ENCODE results near the gene DYNC1I1.

DYNC1I1 gene

GRCh38 chr7:95772298-95772770, at the start of gene DYNC1I1:
TSS of gene DYNC1I1 (plus strand) at chr7:95772554. CDS start at chr7:95804730, 32,176 bp downstream.
- H3K9me3 ChIP-seq (ENCODE audit: control insufficient read depth, low read depth, low read length) = no peaks in the 10 kb centered on the region
- H3K4me3 ChIP-seq (ENCODE audit: low read length) = peak within 1 kb of the TSS; percentile 71
- peaks cover 37% of the 10 kb centered on the region for H3K27me3 ChIP-seq (ENCODE audit: control insufficient read depth, insufficient read depth, low read length)
- H3K27ac ChIP-seq (ENCODE audit: low read length) = no peak within 1 kb of the TSS
- no peak within 1 kb of the TSS for H3K9ac ChIP-seq (ENCODE audit: low read length)
- peaks cover 15% of the 10 kb centered on the region for H3K4me1 ChIP-seq (ENCODE audit: control insufficient read depth, low read depth, low read length)
- no peaks in the 10 kb centered on the region for H3K36me3 ChIP-seq (ENCODE audit: control insufficient read depth, low read depth, low read length)

- Histone ChIP-seq H3K9me3 (ENCODE audit: control insufficient read depth, low read depth, low read length) (no peaks in the 10 kb centered on the region), H3K27me3 (ENCODE audit: control insufficient read depth, insufficient read depth, low read length) (no peaks in the 10 kb centered on the region), H3K27ac (ENCODE audit: low read length) (no peak overlapping the region), H3K36me3 (ENCODE audit: control insufficient read depth, low read depth, low read length) (no peaks in the 10 kb centered on the region), H3K4me3 (ENCODE audit: low read length) (no peak overlapping the region), H3K9ac (ENCODE audit: low read length) (no peak overlapping the region), H3K4me1 (ENCODE audit: control insufficient read depth, low read depth, low read length) (no peaks in the 10 kb centered on the region)
These were observed 48.7 kb upstream of the DYNC1I1 start for GRCh38 chr7:95723583-95724180.

DNA sequence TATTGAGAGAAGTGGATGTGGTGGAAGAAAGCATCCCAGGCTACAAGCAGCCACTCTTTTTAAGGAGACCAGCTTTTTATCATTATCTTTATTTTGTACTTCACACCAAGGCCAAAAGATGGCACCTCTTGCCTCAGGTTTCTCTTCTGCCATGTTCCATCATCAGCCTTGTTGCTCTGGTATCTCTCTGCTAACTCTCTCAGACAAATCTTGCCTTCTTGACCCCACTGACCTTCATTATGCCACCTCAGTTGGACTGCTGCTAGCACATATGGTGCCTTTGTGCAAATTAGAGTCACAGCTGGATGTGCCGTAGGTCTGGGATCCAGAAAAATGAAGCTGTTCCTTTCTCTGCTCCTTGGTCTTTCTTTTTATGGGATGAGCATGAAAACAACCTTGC, 47.1 kb upstream of the DYNC1I1 start:
- no peaks in the 10 kb centered on the region for H3K36me3 ChIP-seq (ENCODE audit: control insufficient read depth, low read depth, low read length)
- no peaks in the 10 kb centered on the region for H3K4me1 ChIP-seq (ENCODE audit: control insufficient read depth, low read depth, low read length)

DNA sequence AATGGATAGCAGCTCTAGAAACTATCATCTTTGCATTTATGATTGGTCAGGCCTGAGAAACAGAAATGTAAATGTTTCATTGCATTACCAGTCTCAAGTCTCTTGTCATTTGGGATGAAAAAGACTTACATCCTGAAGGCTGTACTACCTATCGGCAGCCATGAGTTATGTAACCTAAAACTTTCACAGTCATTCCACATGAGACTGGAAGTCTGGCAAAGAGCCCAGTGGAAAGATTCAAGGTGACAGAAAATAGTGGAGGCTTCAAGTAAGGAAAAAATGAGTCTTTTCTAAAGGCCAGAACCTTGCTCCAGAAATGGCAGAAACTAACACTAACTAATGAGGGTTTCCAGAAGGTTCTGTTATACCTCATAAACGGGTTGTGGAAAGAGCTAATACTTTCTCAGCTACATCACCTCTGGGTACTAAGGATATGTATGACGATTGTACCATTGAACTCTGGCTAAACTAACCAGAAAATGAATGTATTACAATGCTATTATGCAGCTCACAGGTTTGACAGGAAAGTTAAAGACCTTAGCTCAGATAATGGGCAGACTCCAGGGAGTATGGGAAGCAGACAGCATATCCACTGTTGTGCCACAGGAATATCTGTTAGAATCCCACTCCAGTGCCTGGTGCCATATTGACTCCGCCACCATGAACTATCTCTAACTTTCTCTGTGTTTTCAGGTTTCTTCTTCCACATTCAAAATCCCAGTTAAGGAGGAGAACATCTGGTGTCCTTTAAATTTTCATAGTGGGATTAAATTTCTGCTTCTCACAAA, 41.7 kb upstream of the DYNC1I1 start:
- Histone ChIP-seq H3K36me3 (ENCODE audit: control insufficient read depth, low read depth, low read length) (no peaks in the 10 kb centered on the region), H3K27me3 (ENCODE audit: control insufficient read depth, insufficient read depth, low read length) (no peaks in the 10 kb centered on the region), H3K27ac (ENCODE audit: low read length) (no peak overlapping the region), H3K4me3 (ENCODE audit: low read length) (no peak overlapping the region), H3K9ac (ENCODE audit: low read length) (no peak overlapping the region), H3K9me3 (ENCODE audit: control insufficient read depth, low read depth, low read length) (no peaks in the 10 kb centered on the region), H3K4me1 (ENCODE audit: control insufficient read depth, low read depth, low read length) (no peaks in the 10 kb centered on the region)

More for the DNA sequence above, 47.1 kb upstream of the DYNC1I1 start:
- Histone ChIP-seq H3K4me3 (ENCODE audit: low read length) (no peak overlapping the region), H3K9me3 (ENCODE audit: control insufficient read depth, low read depth, low read length) (no peaks in the 10 kb centered on the region), H3K9ac (ENCODE audit: low read length) (no peak overlapping the region), H3K27me3 (ENCODE audit: control insufficient read depth, insufficient read depth, low read length) (no peaks in the 10 kb centered on the region), H3K27ac (ENCODE audit: low read length) (no peak overlapping the region)

DNA sequence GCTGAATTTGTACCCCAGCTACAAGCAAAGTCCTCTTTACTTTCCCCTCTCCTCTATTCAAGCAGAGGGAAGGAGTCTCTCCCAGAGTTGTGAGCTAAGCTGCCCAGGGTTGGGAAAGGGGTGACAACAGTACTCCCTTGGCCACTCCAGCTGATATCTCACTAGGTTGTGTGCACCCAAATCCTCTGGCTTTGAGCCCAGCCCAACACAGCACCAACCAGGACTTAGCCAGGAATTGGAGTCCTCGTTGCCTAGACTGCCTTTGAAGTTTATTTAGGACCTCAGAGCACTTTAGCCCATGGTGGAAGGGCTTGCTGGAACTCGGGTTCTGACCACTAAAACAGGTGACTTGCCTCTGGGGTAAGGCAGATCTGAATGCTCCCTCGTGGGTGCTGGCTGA, 35.7 kb upstream of the DYNC1I1 start:
- no peaks in the 10 kb centered on the region for H3K9me3 ChIP-seq (ENCODE audit: control insufficient read depth, low read depth, low read length)
- H3K4me3 ChIP-seq (ENCODE audit: low read length) = no peak overlapping the region
- no peak overlapping the region for H3K27ac ChIP-seq (ENCODE audit: low read length)
- H3K27me3 ChIP-seq (ENCODE audit: control insufficient read depth, insufficient read depth, low read length) = no peaks in the 10 kb centered on the region
- H3K9ac ChIP-seq (ENCODE audit: low read length) = no peak overlapping the region
- no peaks in the 10 kb centered on the region for H3K36me3 ChIP-seq (ENCODE audit: control insufficient read depth, low read depth, low read length)
- no peaks in the 10 kb centered on the region for H3K4me1 ChIP-seq (ENCODE audit: control insufficient read depth, low read depth, low read length)

- no peak overlapping the region for H3K27ac ChIP-seq (ENCODE audit: low read length)
- no peaks in the 10 kb centered on the region for H3K4me1 ChIP-seq (ENCODE audit: control insufficient read depth, low read depth, low read length)
- no peaks in the 10 kb centered on the region for H3K36me3 ChIP-seq (ENCODE audit: control insufficient read depth, low read depth, low read length)
- H3K9ac ChIP-seq (ENCODE audit: low read length) = no peak overlapping the region
- no peaks in the 10 kb centered on the region for H3K27me3 ChIP-seq (ENCODE audit: control insufficient read depth, insufficient read depth, low read length)
- no peaks in the 10 kb centered on the region for H3K9me3 ChIP-seq (ENCODE audit: control insufficient read depth, low read depth, low read length)
- H3K4me3 ChIP-seq (ENCODE audit: low read length) = no peak overlapping the region
These were observed 34.4 kb upstream of the DYNC1I1 start for GRCh38 chr7:95737828-95738505.

- H3K9ac ChIP-seq (ENCODE audit: low read length) = no peak overlapping the region
- no peaks in the 10 kb centered on the region for H3K9me3 ChIP-seq (ENCODE audit: control insufficient read depth, low read depth, low read length)
- no peaks in the 10 kb centered on the region for H3K4me1 ChIP-seq (ENCODE audit: control insufficient read depth, low read depth, low read length)
- H3K27ac ChIP-seq (ENCODE audit: low read length) = no peak overlapping the region
- no peaks in the 10 kb centered on the region for H3K36me3 ChIP-seq (ENCODE audit: control insufficient read depth, low read depth, low read length)
- no peak overlapping the region for H3K4me3 ChIP-seq (ENCODE audit: low read length)
- no peaks in the 10 kb centered on the region for H3K27me3 ChIP-seq (ENCODE audit: control insufficient read depth, insufficient read depth, low read length)
These were observed 23.3 kb upstream of the DYNC1I1 start for GRCh38 chr7:95749044-95749443.

DNA sequence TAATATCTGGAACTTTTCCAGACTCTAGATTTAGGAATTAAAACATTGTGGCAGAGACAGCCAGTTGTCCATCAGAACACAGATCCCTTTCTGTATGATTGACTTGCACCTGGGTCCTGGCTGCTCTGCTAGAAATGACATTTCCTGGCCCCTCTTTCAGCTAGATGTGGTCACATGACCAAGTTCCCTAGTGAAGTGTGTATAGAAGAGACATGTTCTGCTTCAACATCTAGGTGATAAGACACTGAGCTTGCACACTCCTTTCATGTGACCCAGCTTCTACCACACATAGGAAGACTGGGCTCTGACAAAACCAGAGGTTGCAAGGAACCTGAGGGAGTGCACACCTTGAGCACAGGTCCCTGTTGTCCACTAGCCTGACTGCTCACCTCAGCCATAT, 22.8 kb upstream of the DYNC1I1 start:
- no peak overlapping the region for H3K4me3 ChIP-seq (ENCODE audit: low read length)
- no peak overlapping the region for H3K9ac ChIP-seq (ENCODE audit: low read length)
- no peaks in the 10 kb centered on the region for H3K36me3 ChIP-seq (ENCODE audit: control insufficient read depth, low read depth, low read length)
- H3K27ac ChIP-seq (ENCODE audit: low read length) = no peak overlapping the region
- no peaks in the 10 kb centered on the region for H3K27me3 ChIP-seq (ENCODE audit: control insufficient read depth, insufficient read depth, low read length)
- H3K4me1 ChIP-seq (ENCODE audit: control insufficient read depth, low read depth, low read length) = no peaks in the 10 kb centered on the region
- H3K9me3 ChIP-seq (ENCODE audit: control insufficient read depth, low read depth, low read length) = no peaks in the 10 kb centered on the region

GRCh38 chr7:95753440-95753839, 18.9 kb upstream of the DYNC1I1 start:
- no peak overlapping the region for H3K9ac ChIP-seq (ENCODE audit: low read length)
- H3K36me3 ChIP-seq (ENCODE audit: control insufficient read depth, low read depth, low read length) = no peaks in the 10 kb centered on the region
- no peak overlapping the region for H3K4me3 ChIP-seq (ENCODE audit: low read length)
- H3K9me3 ChIP-seq (ENCODE audit: control insufficient read depth, low read depth, low read length) = no peaks in the 10 kb centered on the region
- no peak overlapping the region for H3K27ac ChIP-seq (ENCODE audit: low read length)
- H3K4me1 ChIP-seq (ENCODE audit: control insufficient read depth, low read depth, low read length) = no peaks in the 10 kb centered on the region
- no peaks in the 10 kb centered on the region for H3K27me3 ChIP-seq (ENCODE audit: control insufficient read depth, insufficient read depth, low read length)

DNA sequence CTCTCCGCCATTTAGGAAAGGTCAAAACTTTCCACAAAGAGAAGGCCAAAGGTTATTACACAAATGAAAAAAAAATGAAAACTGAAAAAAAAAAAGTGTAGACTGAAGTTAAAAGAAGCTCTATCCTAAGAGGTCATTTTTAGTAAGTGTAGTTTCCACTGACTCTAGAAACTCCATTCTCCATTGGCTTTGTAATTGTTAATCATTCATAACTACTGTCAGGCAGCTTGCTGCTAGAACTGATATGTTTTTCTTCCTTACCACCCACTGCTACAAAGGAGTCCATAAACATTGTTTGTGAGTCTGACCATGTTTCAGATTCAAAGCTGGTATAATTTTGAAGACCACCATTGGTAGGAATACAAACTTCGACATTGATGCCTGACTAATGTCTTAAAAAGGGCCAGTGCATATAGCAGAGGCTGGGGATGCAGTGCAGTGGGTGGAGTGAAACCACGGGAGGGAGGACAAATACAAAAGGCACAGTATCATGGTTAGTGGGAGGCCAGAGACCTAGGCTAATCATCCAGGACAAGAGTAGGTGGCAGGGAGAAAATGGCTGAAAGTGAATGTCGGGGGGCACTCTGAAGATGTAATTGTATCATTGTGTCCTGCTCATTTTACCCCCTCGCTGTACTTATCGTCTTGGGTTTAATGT, 16.9 kb upstream of the DYNC1I1 start:
- Histone ChIP-seq H3K4me3 (ENCODE audit: low read length) (no peak overlapping the region), H3K27ac (ENCODE audit: low read length) (no peak overlapping the region), H3K9ac (ENCODE audit: low read length) (no peak overlapping the region), H3K27me3 (ENCODE audit: control insufficient read depth, insufficient read depth, low read length) (no peaks in the 10 kb centered on the region), H3K9me3 (ENCODE audit: control insufficient read depth, low read depth, low read length) (no peaks in the 10 kb centered on the region), H3K36me3 (ENCODE audit: control insufficient read depth, low read depth, low read length) (no peaks in the 10 kb centered on the region), H3K4me1 (ENCODE audit: control insufficient read depth, low read depth, low read length) (no peaks in the 10 kb centered on the region)

GRCh38 chr7:95758187-95758586, 14.2 kb upstream of the DYNC1I1 start:
- Histone ChIP-seq H3K9me3 (ENCODE audit: control insufficient read depth, low read depth, low read length) (no peaks in the 10 kb centered on the region), H3K27ac (ENCODE audit: low read length) (no peak overlapping the region), H3K36me3 (ENCODE audit: control insufficient read depth, low read depth, low read length) (no peaks in the 10 kb centered on the region), H3K9ac (ENCODE audit: low read length) (no peak overlapping the region), H3K4me3 (ENCODE audit: low read length) (no peak overlapping the region), H3K4me1 (ENCODE audit: control insufficient read depth, low read depth, low read length) (no peaks in the 10 kb centered on the region), H3K27me3 (ENCODE audit: control insufficient read depth, insufficient read depth, low read length) (no peaks in the 10 kb centered on the region)
